Measurements from ENCODE around the gene SLC20A1. TPM values are rescaled to one million over a fixed set of nuclear protein-coding genes. Genes with fewer than 3 reads are reported as not detected.
A peak's percentile ranks its signal among the peaks of the same experiment; 100 is the strongest.

SLC20A1 gene
- polyA plus RNA-seq, 2 donors = 10.1 to 10.4 TPM

DNA sequence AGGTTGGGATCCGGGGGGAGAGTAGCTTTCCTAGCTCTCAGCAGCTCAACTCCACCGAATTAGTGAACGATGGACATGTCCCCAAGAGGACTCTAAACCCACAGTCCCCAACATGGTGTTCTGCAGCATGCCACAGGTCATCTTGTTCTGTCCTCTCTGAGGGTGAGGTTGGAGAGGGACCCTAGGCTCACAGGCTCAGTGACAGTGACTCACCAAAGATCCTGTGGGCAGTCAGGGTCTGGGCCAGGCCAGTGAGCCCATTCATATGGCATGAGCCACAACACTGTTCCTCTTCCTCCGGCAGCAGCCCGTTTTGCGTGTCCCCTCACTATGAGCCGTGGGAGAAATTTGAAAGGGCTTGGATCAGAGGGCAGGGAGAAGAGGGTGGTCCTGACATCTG lies 2.8 kb upstream of the SLC20A1 start:
- WGBS, 2 donors = 93 to 94% methylated on average over 7 of the region's 7 CpGs
- no peaks in the 10 kb centered on the region for H3K27me3 ChIP-seq (ENCODE audit: control insufficient read depth in 1 of 2, insufficient read depth in 2 of 2, low read length in 2 of 2)
- no peaks in the 10 kb centered on the region for H3K36me3 ChIP-seq (ENCODE audit: control insufficient read depth in 2 of 2, insufficient read depth in 2 of 2, low read length in 1 of 2)
- no peak overlapping the region for H3K27ac ChIP-seq (ENCODE audit: low read depth in 2 of 2, low read length in 1 of 2)
- H3K4me3 ChIP-seq (ENCODE audit: low read depth in 1 of 2, low read length in 2 of 2) = no peak overlapping the region
- no peaks in the 10 kb centered on the region for H3K9me3 ChIP-seq (ENCODE audit: control insufficient read depth in 2 of 2, insufficient read depth in 1 of 2, low read depth in 1 of 2, low read length in 1 of 2)
- H3K4me1 ChIP-seq (ENCODE audit: control insufficient read depth in 2 of 2, insufficient read depth in 2 of 2, low read length in 1 of 2) = no peaks in the 10 kb centered on the region

DNA sequence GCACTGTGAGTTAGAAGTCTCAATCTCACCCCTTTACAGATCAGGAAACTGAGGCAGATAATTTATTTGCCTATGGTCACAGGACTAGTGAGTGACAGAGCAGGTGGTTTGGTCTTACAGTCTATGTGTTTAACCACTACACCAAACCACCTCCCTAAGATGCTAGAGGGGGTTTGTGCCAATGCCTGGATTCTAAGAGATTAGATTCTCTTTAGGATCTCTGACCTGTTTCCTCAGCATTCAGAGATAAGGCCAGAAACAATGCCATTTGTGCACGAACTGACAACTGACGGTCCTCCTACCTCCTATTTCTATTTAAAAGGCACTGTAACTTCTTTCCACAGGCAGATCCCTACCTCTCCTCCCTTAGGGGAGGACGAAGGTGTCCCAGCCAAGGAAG lies 2.3 kb upstream of the SLC20A1 start:
- H3K4me1 ChIP-seq (ENCODE audit: control insufficient read depth in 2 of 2, insufficient read depth in 2 of 2, low read length in 1 of 2) = no peaks in the 10 kb centered on the region
- no peaks in the 10 kb centered on the region for H3K9me3 ChIP-seq (ENCODE audit: control insufficient read depth in 2 of 2, insufficient read depth in 1 of 2, low read depth in 1 of 2, low read length in 1 of 2)
- no peaks in the 10 kb centered on the region for H3K36me3 ChIP-seq (ENCODE audit: control insufficient read depth in 2 of 2, insufficient read depth in 2 of 2, low read length in 1 of 2)
- no peak overlapping the region for H3K27ac ChIP-seq (ENCODE audit: low read depth in 2 of 2, low read length in 1 of 2)
- H3K4me3 ChIP-seq (ENCODE audit: low read depth in 1 of 2, low read length in 2 of 2) = no peak overlapping the region
- 81 to 91% methylated on average over 3 of the region's 3 CpGs for WGBS, 2 donors
- H3K27me3 ChIP-seq (ENCODE audit: control insufficient read depth in 1 of 2, insufficient read depth in 2 of 2, low read length in 2 of 2) = no peaks in the 10 kb centered on the region

DNA sequence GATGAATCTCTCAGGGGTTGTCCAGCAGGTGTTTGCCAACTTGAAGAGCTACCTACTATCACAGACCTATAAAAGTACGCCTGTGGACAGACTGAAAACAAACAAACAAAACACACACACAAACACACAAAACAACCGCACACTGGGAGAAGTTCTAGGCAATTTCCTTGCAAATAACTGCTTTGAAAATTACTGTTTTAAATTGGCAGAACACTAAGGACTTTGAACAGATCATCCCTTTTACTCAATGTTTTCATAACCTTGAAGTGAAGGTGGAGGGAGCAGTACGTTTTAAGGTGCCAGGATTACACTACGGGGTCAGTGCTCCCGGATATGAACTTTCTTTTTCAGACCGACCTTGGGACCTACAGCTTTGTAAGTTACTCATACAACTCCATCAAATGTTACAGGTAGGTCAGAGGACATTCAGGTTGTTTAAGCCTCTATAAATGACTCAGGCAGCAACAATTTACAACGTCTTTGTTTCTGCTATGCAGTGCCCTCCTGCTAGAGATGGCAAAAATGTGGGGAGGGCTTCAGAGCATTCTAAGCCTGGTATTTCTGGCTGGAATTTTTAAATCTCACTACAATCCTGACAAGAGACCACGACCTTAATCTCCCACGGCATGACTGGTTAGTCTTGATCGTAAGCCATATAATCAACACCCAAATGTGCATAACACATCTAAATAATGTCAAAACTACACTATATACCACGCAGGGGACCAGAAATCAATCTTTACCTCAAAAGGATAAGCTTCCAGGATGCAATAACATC lies 1.4 kb upstream of the SLC20A1 start:
- Histone ChIP-seq H3K36me3 (ENCODE audit: control insufficient read depth in 2 of 2, insufficient read depth in 2 of 2, low read length in 1 of 2) (no peaks in the 10 kb centered on the region), H3K27ac (ENCODE audit: low read depth in 2 of 2, low read length in 1 of 2) (peak overlapping the region in 1 of 2 donors; percentile 96), H3K4me3 (ENCODE audit: low read depth in 1 of 2, low read length in 2 of 2) (peak overlapping the region in 1 of 2 donors; percentile 87), H3K4me1 (ENCODE audit: control insufficient read depth in 2 of 2, insufficient read depth in 2 of 2, low read length in 1 of 2) (no peaks in the 10 kb centered on the region), H3K27me3 (ENCODE audit: control insufficient read depth in 1 of 2, insufficient read depth in 2 of 2, low read length in 2 of 2) (no peaks in the 10 kb centered on the region), H3K9me3 (ENCODE audit: control insufficient read depth in 2 of 2, insufficient read depth in 1 of 2, low read depth in 1 of 2, low read length in 1 of 2) (no peaks in the 10 kb centered on the region)
- 36 to 37% methylated on average over 11 of the region's 11 CpGs for WGBS, 2 donors

DNA sequence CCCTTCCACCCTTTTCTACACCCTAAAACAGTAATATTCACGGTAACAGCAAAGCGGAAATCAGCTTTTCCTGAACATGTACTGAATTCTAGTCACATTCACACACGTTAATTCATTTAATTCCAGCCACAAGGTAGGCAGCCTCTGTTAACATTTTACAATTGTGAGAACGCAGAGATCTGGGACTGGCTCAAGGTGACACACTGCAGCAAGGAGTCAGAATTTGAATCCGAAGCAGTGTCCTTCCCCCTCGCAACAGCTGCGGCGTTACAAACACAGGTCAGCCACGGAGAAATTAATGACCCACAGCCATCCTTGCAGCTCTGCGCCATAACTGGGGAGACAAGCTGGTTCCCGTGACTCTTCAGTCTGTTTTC lies 818 bp upstream of the SLC20A1 start:
- Histone ChIP-seq H3K4me1 (ENCODE audit: control insufficient read depth in 2 of 2, insufficient read depth in 2 of 2, low read length in 1 of 2) (no peaks in the 10 kb centered on the region), H3K27ac (ENCODE audit: low read depth in 2 of 2, low read length in 1 of 2) (peak overlapping the region; percentile 96 to 99), H3K36me3 (ENCODE audit: control insufficient read depth in 2 of 2, insufficient read depth in 2 of 2, low read length in 1 of 2) (no peaks in the 10 kb centered on the region), H3K9me3 (ENCODE audit: control insufficient read depth in 2 of 2, insufficient read depth in 1 of 2, low read depth in 1 of 2, low read length in 1 of 2) (no peaks in the 10 kb centered on the region), H3K27me3 (ENCODE audit: control insufficient read depth in 1 of 2, insufficient read depth in 2 of 2, low read length in 2 of 2) (no peaks in the 10 kb centered on the region), H3K4me3 (ENCODE audit: low read depth in 1 of 2, low read length in 2 of 2) (peak overlapping the region; percentile 80 to 87)
- WGBS, 2 donors = 3% methylated on average over 11 of the region's 11 CpGs

DNA sequence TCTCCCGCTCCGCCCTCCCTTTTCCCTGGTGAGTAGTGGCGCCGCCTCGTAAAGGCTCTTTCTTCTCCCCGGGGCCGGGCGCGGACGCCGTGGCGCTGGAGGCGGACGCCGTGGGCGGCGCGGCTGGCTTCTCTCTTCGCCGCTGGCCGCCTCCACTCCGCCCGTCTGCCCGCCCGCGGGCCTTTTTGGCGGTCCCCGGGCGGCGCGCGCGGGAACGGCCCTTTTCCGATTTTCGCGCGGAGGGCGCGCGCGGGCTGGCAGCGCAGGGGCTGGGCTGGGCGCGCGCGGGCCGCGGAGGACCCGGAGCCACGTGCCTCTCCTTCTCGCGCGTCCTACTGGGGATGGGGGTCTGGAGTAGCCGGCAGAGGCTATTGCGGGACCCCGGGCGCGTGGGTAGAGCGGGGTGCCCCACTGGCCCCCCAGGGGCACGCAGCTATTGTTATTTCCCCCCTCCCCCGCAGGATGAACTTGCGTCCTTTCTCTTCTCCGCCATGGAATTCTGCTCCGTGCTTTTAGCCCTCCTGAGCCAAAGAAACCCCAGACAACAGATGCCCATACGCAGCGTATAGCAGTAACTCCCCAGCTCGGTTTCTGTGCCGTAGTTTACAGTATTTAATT lies 472 bp downstream of the SLC20A1 start:
- WGBS, 2 donors = 0% methylated on average over 47 to 69 of the region's 69 CpGs
- Histone ChIP-seq H3K9me3 (ENCODE audit: control insufficient read depth in 2 of 2, insufficient read depth in 1 of 2, low read depth in 1 of 2, low read length in 1 of 2) (no peaks in the 10 kb centered on the region), H3K4me1 (ENCODE audit: control insufficient read depth in 2 of 2, insufficient read depth in 2 of 2, low read length in 1 of 2) (no peaks in the 10 kb centered on the region), H3K27ac (ENCODE audit: low read depth in 2 of 2, low read length in 1 of 2) (peak overlapping the region; percentile 96 to 99), H3K36me3 (ENCODE audit: control insufficient read depth in 2 of 2, insufficient read depth in 2 of 2, low read length in 1 of 2) (no peaks in the 10 kb centered on the region), H3K27me3 (ENCODE audit: control insufficient read depth in 1 of 2, insufficient read depth in 2 of 2, low read length in 2 of 2) (no peaks in the 10 kb centered on the region), H3K4me3 (ENCODE audit: low read depth in 1 of 2, low read length in 2 of 2) (peak overlapping the region; percentile 80 to 87)

DNA sequence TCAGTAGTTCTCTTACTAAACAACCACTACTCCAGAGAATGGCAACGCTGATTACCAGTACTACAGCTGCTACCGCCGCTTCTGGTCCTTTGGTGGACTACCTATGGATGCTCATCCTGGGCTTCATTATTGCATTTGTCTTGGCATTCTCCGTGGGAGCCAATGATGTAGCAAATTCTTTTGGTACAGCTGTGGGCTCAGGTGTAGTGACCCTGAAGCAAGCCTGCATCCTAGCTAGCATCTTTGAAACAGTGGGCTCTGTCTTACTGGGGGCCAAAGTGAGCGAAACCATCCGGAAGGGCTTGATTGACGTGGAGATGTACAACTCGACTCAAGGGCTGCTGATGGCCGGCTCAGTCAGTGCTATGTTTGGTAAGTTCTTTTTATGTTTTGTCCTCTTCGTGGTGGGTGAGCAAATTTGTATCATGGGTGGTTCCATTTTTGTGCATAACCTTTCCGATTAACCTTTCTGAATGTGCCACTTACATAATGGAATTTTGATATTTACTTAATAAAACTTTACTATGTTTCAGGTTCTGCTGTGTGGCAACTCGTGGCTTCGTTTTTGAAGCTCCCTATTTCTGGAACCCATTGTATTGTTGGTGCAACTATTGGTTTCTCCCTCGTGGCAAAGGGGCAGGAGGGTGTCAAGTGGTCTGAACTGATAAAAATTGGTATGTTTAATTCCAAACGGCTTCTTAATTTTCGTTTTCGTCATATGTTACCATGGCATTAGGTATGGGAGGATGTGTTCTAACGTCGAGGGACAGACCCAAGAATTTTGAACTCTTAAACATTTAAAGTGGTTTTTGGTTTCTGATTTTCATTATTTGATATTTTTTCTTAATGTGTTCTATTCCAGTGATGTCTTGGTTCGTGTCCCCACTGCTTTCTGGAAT lies 1.3 kb downstream of the SLC20A1 start:
- Histone ChIP-seq H3K27me3 (ENCODE audit: control insufficient read depth in 1 of 2, insufficient read depth in 2 of 2, low read length in 2 of 2) (no peaks in the 10 kb centered on the region), H3K4me1 (ENCODE audit: control insufficient read depth in 2 of 2, insufficient read depth in 2 of 2, low read length in 1 of 2) (no peaks in the 10 kb centered on the region), H3K9me3 (ENCODE audit: control insufficient read depth in 2 of 2, insufficient read depth in 1 of 2, low read depth in 1 of 2, low read length in 1 of 2) (no peaks in the 10 kb centered on the region), H3K27ac (ENCODE audit: low read depth in 2 of 2, low read length in 1 of 2) (no peak overlapping the region), H3K36me3 (ENCODE audit: control insufficient read depth in 2 of 2, insufficient read depth in 2 of 2, low read length in 1 of 2) (no peaks in the 10 kb centered on the region), H3K4me3 (ENCODE audit: low read depth in 1 of 2, low read length in 2 of 2) (peak overlapping the region; percentile 40 to 87)
- WGBS, 2 donors = 43 to 49% methylated on average over 20 of the region's 20 CpGs

DNA sequence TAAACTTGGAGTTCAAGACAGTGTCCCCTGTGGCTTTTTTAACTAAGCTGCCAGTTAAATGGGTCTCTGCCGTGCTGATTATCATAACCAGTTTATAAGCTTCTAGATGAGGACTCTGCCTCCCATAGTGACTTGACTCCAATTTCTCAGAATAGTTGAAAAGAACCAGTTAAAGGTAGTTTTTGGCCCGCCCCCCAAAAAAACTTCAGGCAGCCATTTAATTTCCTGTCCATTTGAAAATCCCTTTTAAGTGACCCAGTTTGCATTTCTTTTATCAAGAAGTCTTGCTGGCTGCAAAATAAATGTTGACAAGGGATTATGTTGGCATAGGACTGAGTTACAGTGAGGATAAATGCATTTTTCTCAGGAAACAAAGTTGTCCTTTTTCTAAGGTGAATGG lies 2.3 kb downstream of the SLC20A1 start:
- Histone ChIP-seq H3K27ac (ENCODE audit: low read depth in 2 of 2, low read length in 1 of 2) (no peak overlapping the region), H3K4me1 (ENCODE audit: control insufficient read depth in 2 of 2, insufficient read depth in 2 of 2, low read length in 1 of 2) (no peaks in the 10 kb centered on the region), H3K9me3 (ENCODE audit: control insufficient read depth in 2 of 2, insufficient read depth in 1 of 2, low read depth in 1 of 2, low read length in 1 of 2) (no peaks in the 10 kb centered on the region), H3K27me3 (ENCODE audit: control insufficient read depth in 1 of 2, insufficient read depth in 2 of 2, low read length in 2 of 2) (no peaks in the 10 kb centered on the region), H3K36me3 (ENCODE audit: control insufficient read depth in 2 of 2, insufficient read depth in 2 of 2, low read length in 1 of 2) (no peaks in the 10 kb centered on the region), H3K4me3 (ENCODE audit: low read depth in 1 of 2, low read length in 2 of 2) (no peak overlapping the region)
- 60 to 61% methylated on average over 2 of the region's 2 CpGs for WGBS, 2 donors

DNA sequence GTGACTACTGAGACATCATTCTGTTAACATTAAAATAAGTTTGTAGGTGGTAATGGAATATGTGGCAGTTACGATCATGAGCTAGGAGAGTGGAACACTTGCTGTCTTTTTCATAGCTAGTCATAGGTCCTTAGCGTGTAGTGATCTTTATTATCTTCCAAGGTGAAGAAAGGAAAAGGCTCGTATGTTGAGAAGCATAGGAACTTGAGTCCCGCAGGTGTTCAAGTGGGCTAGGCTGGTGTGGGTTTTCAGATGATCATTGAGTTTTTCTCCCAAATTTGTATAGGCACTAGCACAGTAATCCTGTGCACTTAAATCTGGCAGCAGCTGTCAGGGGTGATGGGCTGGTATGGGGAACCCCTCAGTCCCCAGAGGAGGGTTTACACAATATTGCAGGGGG lies 10.9 kb downstream of the SLC20A1 start:
- H3K4me3 ChIP-seq (ENCODE audit: low read depth in 1 of 2, low read length in 2 of 2) = no peak overlapping the region
- 95 to 98% methylated on average over 4 of the region's 4 CpGs for whole genome bisulfite sequencing, 2 donors
- peaks cover 10 to 13% of the 10 kb centered on the region in 2 donors for H3K36me3 ChIP-seq (ENCODE audit: control insufficient read depth in 2 of 2, insufficient read depth in 2 of 2, low read length in 1 of 2)
- no peaks in the 10 kb centered on the region for H3K9me3 ChIP-seq (ENCODE audit: control insufficient read depth in 2 of 2, insufficient read depth in 1 of 2, low read depth in 1 of 2, low read length in 1 of 2)
- no peak overlapping the region for H3K27ac ChIP-seq (ENCODE audit: low read depth in 2 of 2, low read length in 1 of 2)
- H3K4me1 ChIP-seq (ENCODE audit: control insufficient read depth in 2 of 2, insufficient read depth in 2 of 2, low read length in 1 of 2) = peaks cover 0 to 2% of the 10 kb centered on the region in 2 donors
- no peaks in the 10 kb centered on the region for H3K27me3 ChIP-seq (ENCODE audit: control insufficient read depth in 1 of 2, insufficient read depth in 2 of 2, low read length in 2 of 2)

DNA sequence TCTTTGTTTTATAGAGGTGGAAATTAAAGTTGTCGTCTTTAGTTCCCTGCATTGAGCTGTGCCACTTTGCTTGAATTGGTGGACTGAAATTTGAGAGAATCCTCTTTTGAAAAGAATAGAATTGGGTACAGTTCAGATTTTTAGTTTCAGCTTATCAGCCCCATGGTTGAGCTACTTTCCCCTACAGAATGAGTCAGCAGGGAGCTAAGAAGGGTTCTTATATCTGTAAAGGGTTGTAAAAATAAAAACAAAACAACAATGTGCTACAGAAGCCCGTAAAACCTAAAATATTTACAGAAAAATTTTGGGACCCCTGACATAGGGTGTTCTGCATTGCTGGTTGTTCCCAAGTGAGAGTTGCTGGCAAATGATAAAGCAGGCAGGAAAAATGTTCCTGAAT lies 12.6 kb downstream of the SLC20A1 start:
- H3K4me3 ChIP-seq (ENCODE audit: low read depth in 1 of 2, low read length in 2 of 2) = no peak overlapping the region
- H3K4me1 ChIP-seq (ENCODE audit: control insufficient read depth in 2 of 2, insufficient read depth in 2 of 2, low read length in 1 of 2) = peaks cover 0 to 3% of the 10 kb centered on the region in 2 donors
- H3K36me3 ChIP-seq (ENCODE audit: control insufficient read depth in 2 of 2, insufficient read depth in 2 of 2, low read length in 1 of 2) = peaks cover 15 to 17% of the 10 kb centered on the region in 2 donors
- no peak overlapping the region for H3K27ac ChIP-seq (ENCODE audit: low read depth in 2 of 2, low read length in 1 of 2)
- no peaks in the 10 kb centered on the region for H3K27me3 ChIP-seq (ENCODE audit: control insufficient read depth in 1 of 2, insufficient read depth in 2 of 2, low read length in 2 of 2)
- H3K9me3 ChIP-seq (ENCODE audit: control insufficient read depth in 2 of 2, insufficient read depth in 1 of 2, low read depth in 1 of 2, low read length in 1 of 2) = no peaks in the 10 kb centered on the region
- WGBS, 2 donors = 86 to 87% methylated on average over 2 of the region's 2 CpGs

Data from esophagus (tissue), 2 donors.